Measurements from ENCODE around the gene SIPA1L3.

- no peak for TF ChIP-seq SIN3A (IDR thresholded peaks at IDR 0.05; ENCODE audit: borderline replicate concordance, low read depth, low read length)
- TF ChIP-seq CTCF (IDR thresholded peaks at IDR 0.05) = no peak
- TF ChIP-seq YY1 (IDR thresholded peaks at IDR 0.05; ENCODE audit: low read depth) = no peak
- no peak for TF ChIP-seq MXI1 (IDR thresholded peaks at IDR 0.05; ENCODE audit: low read depth, low read length)
- TF ChIP-seq RCOR1 (IDR thresholded peaks at IDR 0.05; ENCODE audit: low read length) = no peak
- TF ChIP-seq, protein P1, sequence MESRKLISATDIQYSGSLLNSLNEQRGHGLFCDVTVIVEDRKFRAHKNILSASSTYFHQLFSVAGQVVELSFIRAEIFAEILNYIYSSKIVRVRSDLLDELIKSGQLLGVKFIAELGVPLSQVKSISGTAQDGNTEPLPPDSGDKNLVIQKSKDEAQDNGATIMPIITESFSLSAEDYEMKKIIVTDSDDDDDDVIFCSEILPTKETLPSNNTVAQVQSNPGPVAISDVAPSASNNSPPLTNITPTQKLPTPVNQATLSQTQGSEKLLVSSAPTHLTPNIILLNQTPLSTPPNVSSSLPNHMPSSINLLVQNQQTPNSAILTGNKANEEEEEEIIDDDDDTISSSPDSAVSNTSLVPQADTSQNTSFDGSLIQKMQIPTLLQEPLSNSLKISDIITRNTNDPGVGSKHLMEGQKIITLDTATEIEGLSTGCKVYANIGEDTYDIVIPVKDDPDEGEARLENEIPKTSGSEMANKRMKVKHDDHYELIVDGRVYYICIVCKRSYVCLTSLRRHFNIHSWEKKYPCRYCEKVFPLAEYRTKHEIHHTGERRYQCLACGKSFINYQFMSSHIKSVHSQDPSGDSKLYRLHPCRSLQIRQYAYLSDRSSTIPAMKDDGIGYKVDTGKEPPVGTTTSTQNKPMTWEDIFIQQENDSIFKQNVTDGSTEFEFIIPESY (IDR thresholded peaks at IDR 0.05; ENCODE audit: borderline replicate concordance, low read depth) = no peak
- TF ChIP-seq, protein P2, sequence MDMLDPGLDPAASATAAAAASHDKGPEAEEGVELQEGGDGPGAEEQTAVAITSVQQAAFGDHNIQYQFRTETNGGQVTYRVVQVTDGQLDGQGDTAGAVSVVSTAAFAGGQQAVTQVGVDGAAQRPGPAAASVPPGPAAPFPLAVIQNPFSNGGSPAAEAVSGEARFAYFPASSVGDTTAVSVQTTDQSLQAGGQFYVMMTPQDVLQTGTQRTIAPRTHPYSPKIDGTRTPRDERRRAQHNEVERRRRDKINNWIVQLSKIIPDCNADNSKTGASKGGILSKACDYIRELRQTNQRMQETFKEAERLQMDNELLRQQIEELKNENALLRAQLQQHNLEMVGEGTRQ (IDR thresholded peaks at IDR 0.05; ENCODE audit: borderline replicate concordance, low read depth, low read length) = no peak
- no peak for TF ChIP-seq POLR2AphosphoS5 (IDR thresholded peaks at IDR 0.05; ENCODE audit: low read depth, low read length)
- no peak for TF ChIP-seq TAF1 (IDR thresholded peaks at IDR 0.05; ENCODE audit: borderline replicate concordance, low read depth, low read length)
- TF ChIP-seq, protein P3, sequence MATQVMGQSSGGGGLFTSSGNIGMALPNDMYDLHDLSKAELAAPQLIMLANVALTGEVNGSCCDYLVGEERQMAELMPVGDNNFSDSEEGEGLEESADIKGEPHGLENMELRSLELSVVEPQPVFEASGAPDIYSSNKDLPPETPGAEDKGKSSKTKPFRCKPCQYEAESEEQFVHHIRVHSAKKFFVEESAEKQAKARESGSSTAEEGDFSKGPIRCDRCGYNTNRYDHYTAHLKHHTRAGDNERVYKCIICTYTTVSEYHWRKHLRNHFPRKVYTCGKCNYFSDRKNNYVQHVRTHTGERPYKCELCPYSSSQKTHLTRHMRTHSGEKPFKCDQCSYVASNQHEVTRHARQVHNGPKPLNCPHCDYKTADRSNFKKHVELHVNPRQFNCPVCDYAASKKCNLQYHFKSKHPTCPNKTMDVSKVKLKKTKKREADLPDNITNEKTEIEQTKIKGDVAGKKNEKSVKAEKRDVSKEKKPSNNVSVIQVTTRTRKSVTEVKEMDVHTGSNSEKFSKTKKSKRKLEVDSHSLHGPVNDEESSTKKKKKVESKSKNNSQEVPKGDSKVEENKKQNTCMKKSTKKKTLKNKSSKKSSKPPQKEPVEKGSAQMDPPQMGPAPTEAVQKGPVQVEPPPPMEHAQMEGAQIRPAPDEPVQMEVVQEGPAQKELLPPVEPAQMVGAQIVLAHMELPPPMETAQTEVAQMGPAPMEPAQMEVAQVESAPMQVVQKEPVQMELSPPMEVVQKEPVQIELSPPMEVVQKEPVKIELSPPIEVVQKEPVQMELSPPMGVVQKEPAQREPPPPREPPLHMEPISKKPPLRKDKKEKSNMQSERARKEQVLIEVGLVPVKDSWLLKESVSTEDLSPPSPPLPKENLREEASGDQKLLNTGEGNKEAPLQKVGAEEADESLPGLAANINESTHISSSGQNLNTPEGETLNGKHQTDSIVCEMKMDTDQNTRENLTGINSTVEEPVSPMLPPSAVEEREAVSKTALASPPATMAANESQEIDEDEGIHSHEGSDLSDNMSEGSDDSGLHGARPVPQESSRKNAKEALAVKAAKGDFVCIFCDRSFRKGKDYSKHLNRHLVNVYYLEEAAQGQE (IDR thresholded peaks at IDR 0.05; ENCODE audit: low read depth, low read length) = no peak
- TF ChIP-seq NFIC (IDR thresholded peaks at IDR 0.05; ENCODE audit: borderline replicate concordance) = no peak
Measured at GRCh38 chr19:37982655-37983054, 75.6 kb downstream of the SIPA1L3 start.

Measured in SK-N-SH (cell line).